Panc1 (cell line): ENCODE data around the gene NWD2. TPM values are rescaled to one million over a fixed set of nuclear protein-coding genes. Genes with fewer than 3 reads are reported as not detected.

Experiments used
- ATAC-seq: fragments of 200-7000 bp; cut with Tn5 transposase; 2 replicates; pipeline ENCODE4 v1.9.1; 2020; ENCODE audit warnings: mild to moderate bottlenecking, moderate library complexity
- BruUV-seq: library from RNA; stranded (reverse); fragments of 400-500 nt; replicated peaks from 2 replicates; lab custom pipeline; 2021; lab: Mats Ljungman, UMichigan
- CTCF ChIA-PET: fragments of 300-600 bp; sonication (Branson Sonifier 250); formaldehyde crosslinking; loops from one replicate; lab custom pipeline; 2022; ENCODE audit warnings: antibody characterized with exemption; lab: Charles Lee
- POLR2A ChIA-PET: fragments of 300-600 bp; sonication (Branson Sonifier 250); formaldehyde crosslinking; loops from one replicate; lab custom pipeline; 2022; ENCODE audit warnings: antibody characterized with exemption; lab: Charles Lee
- DNase-seq: peaks from one replicate; pipeline ENCODE4 v3.0.0-alpha.2; 2010; ENCODE audit warnings: low read depth, low spot score
- H3K27ac ChIP-seq: 2 replicates; pipeline ENCODE4 v1.5.1; 2011; ENCODE audit warnings: mild to moderate bottlenecking, low read length, inconsistent platforms
- H3K27me3 ChIP-seq: fragments of 200-500 bp; sonication (Bioruptor generic); 2 replicates; pipeline ENCODE4 v1.6.0; 2014; ENCODE audit warnings: low read length, inconsistent platforms; ENCODE audit not compliant: control insufficient read depth, insufficient read depth
- H3K36me3 ChIP-seq: fragments of 200-500 bp; sonication (Bioruptor generic); 2 replicates; pipeline ENCODE4 v1.5.1; 2014; ENCODE audit warnings: inconsistent platforms, mild to moderate bottlenecking, low read length, moderate library complexity; ENCODE audit not compliant: control insufficient read depth, insufficient read depth
- H3K4me1 ChIP-seq: 2 replicates; pipeline ENCODE4 v1.5.1; 2011; ENCODE audit warnings: inconsistent platforms, mild to moderate bottlenecking, low read length, moderate library complexity; ENCODE audit not compliant: control insufficient read depth, insufficient read depth
- H3K4me3 ChIP-seq, 2 experiments: 2 replicates each; pipeline ENCODE4 v1.5.1; 2011 to 2012; ENCODE audit warnings: low read depth in 2 of 2, low read length in 2 of 2, mild to moderate bottlenecking in 2 of 2, inconsistent platforms in 1 of 2, moderate library complexity in 1 of 2
- H3K9me3 ChIP-seq: fragments of 200-500 bp; sonication (Bioruptor generic); 2 replicates; pipeline ENCODE4 v1.5.1; 2014; ENCODE audit warnings: low read depth, mild to moderate bottlenecking, inconsistent platforms, low read length, moderate library complexity; ENCODE audit not compliant: control insufficient read depth, insufficient read depth
- POLR2AphosphoS5 ChIP-seq: IDR thresholded peaks from 2 replicates; pipeline ENCODE4 v1.6.1; 2012; ENCODE audit warnings: mild to moderate bottlenecking, low read depth, low read length, moderate library complexity
- REST ChIP-seq, 2 experiments: IDR thresholded peaks; 2 replicates each; pipeline ENCODE4 v1.6.1; 2011 to 2012; ENCODE audit warnings: low read depth in 2 of 2, control low read depth in 1 of 2, low read length in 1 of 2, mild to moderate bottlenecking in 1 of 2, moderate library complexity in 1 of 2; ENCODE audit not compliant: insufficient read depth in 1 of 2
- SIN3A ChIP-seq: IDR thresholded peaks from 2 replicates; pipeline ENCODE4 v1.6.1; 2012; ENCODE audit warnings: low read depth, mild to moderate bottlenecking, low read length, moderate library complexity, borderline replicate concordance; ENCODE audit not compliant: insufficient read depth
- TCF7L2 ChIP-seq: IDR thresholded peaks from 2 replicates; pipeline ENCODE4 v1.6.1; 2011; ENCODE audit warnings: mild to moderate bottlenecking, low read depth, low read length, inconsistent platforms
- in situ Hi-C: cut with HindIII; loops from 2 replicates; pipeline ENCODE4 v1.10.0; 2016; ENCODE audit warnings: low sequenced_read_pairs, low pct_unique_long_range_greater_than_20kb
- intact Hi-C: fragments of 100-400 bp; cut with micrococcal nuclease; formaldehyde crosslinking; loops from one replicate; pipeline ENCODE4 v1.10.0; 2022; ENCODE audit not compliant: unreplicated experiment
- total RNA-seq: library from RNA; stranded (reverse); gene quantifications from one replicate; pipeline ENCODE4 v1.2.1, GENCODE V29; 2021; ENCODE audit not compliant: unreplicated experiment
- TF ChIP-seq, protein P1 (sequence below): fragments of 450-650 bp; IDR thresholded peaks from 2 replicates; pipeline ENCODE4 v1.5.1; 2017; ENCODE audit warnings: mild to moderate bottlenecking

NWD2 gene
- total RNA-seq, 1 experiment from 2014 or later, result not detected

DNA sequence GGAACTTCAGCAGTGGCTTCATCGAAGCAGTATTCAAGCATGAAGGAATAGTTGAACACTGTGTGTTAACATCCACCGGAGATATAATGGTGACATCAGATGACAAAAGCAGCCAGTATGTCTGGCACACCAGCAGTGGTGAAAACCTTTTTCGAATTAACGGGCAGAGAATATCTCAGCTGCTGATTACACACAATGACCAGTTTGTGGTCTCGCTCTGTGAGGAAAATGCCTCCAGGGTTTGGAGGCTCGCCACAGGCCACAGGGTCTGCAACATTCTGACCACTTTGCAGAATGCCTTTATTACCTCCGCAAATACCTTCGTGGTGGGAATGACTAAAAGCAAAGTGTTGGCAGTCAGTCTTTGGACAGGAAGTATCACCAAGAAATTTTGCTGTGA is 201.5 kb downstream of the NWD2 start:
- no peaks in the 10 kb centered on the region for H3K4me1 ChIP-seq
- BruUV-seq, result no TSS peak
- no peak overlapping the region for H3K4me3 ChIP-seq
- no peak overlapping the region for H3K27ac ChIP-seq
- DNase-seq (no peak), ATAC-seq (no peak)
- H3K36me3 ChIP-seq, result no peaks in the 10 kb centered on the region
- in situ Hi-C loops (no loop called here), intact Hi-C loops (no loop called here)
- ChIA-PET CTCF (no interaction called here), POLR2A (no interaction called here)
- peaks cover 4% of the 10 kb centered on the region for H3K27me3 ChIP-seq
- TF ChIP-seq POLR2AphosphoS5, result no peak
- TF ChIP-seq, protein P1, sequence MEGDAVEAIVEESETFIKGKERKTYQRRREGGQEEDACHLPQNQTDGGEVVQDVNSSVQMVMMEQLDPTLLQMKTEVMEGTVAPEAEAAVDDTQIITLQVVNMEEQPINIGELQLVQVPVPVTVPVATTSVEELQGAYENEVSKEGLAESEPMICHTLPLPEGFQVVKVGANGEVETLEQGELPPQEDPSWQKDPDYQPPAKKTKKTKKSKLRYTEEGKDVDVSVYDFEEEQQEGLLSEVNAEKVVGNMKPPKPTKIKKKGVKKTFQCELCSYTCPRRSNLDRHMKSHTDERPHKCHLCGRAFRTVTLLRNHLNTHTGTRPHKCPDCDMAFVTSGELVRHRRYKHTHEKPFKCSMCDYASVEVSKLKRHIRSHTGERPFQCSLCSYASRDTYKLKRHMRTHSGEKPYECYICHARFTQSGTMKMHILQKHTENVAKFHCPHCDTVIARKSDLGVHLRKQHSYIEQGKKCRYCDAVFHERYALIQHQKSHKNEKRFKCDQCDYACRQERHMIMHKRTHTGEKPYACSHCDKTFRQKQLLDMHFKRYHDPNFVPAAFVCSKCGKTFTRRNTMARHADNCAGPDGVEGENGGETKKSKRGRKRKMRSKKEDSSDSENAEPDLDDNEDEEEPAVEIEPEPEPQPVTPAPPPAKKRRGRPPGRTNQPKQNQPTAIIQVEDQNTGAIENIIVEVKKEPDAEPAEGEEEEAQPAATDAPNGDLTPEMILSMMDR, result no peak
- TF ChIP-seq SIN3A, result no peak
- no peak for TF ChIP-seq TCF7L2
- TF ChIP-seq REST (IDR thresholded peaks at IDR 0.05; ENCODE audit: insufficient read depth in 1 of 2, low read depth in 2 of 2, low read length in 1 of 2), result no peak
- no peaks in the 10 kb centered on the region for H3K9me3 ChIP-seq

GRCh38 chr4:37447886-37448285 is 203.3 kb downstream of the NWD2 start:
- Histone ChIP-seq H3K27ac (no peak overlapping the region), H3K27me3 (peaks cover 4% of the 10 kb centered on the region), H3K4me1 (no peaks in the 10 kb centered on the region), H3K36me3 (no peaks in the 10 kb centered on the region), H3K9me3 (no peaks in the 10 kb centered on the region), H3K4me3 (no peak overlapping the region)
- no peak for TF ChIP-seq TCF7L2
- TF ChIP-seq POLR2AphosphoS5, result no peak
- TF ChIP-seq, protein P1, result no peak
- no peak for TF ChIP-seq SIN3A
- ATAC-seq (no peak), DNase-seq (no peak)
- intact Hi-C loops (no loop called here), in situ Hi-C loops (no loop called here)
- ChIA-PET POLR2A (no interaction called here), CTCF (no interaction called here)
- no TSS peak for BruUV-seq
